HG02642 (cell line): Measurements from ENCODE around the gene LRTM2.
"Not testable (repeated sequence)": the region's sequence is repeated elsewhere in the genome, so short reads cannot be mapped to it uniquely, and the experiment has no call there.

Source experiments
- ATAC-seq: cut with Tn5 transposase; IDR thresholded peaks from one replicate; pipeline ENCODE4 v1.9.1; 2021; ENCODE audit warnings: mild to moderate bottlenecking; ENCODE audit not compliant: unreplicated experiment, poor library complexity

LRTM2 gene

GRCh38 chr12:1810201-1810930 is 10.0 kb upstream of the LRTM2 start:
- ATAC-seq: no peak

- ATAC-seq: no peak
Observed at GRCh38 chr12:1810931-1811280, 9.5 kb upstream of the LRTM2 start.

GRCh38 chr12:1811281-1811947 is 9.0 kb upstream of the LRTM2 start:
- no peak for ATAC-seq

GRCh38 chr12:1811948-1812291 is 8.4 kb upstream of the LRTM2 start:
- ATAC-seq: no peak

GRCh38 chr12:1812650-1813302 is 7.6 kb upstream of the LRTM2 start:
- ATAC-seq: no peak

- no peak for ATAC-seq
Observed at GRCh38 chr12:1814266-1814665, 6.1 kb upstream of the LRTM2 start.

GRCh38 chr12:1815108-1815507 is 5.3 kb upstream of the LRTM2 start:
- ATAC-seq: no peak

- ATAC-seq: no peak
Observed at GRCh38 chr12:1815814-1816729, 4.3 kb upstream of the LRTM2 start.

- no peak for ATAC-seq
Observed at GRCh38 chr12:1816730-1817348, 3.5 kb upstream of the LRTM2 start.

- ATAC-seq: not testable (repeated sequence)
Observed at GRCh38 chr12:1817928-1818327, 2.4 kb upstream of the LRTM2 start.

GRCh38 chr12:1819050-1819449 is 1.3 kb upstream of the LRTM2 start:
- ATAC-seq: no peak

GRCh38 chr12:1819571-1819970 is 794 bp upstream of the LRTM2 start:
- ATAC-seq: no peak

- ATAC-seq: no peak
Observed at GRCh38 chr12:1820896-1821291, 529 bp downstream of the LRTM2 start.

- no peak for ATAC-seq
Observed at GRCh38 chr12:1821805-1822204, 1.4 kb downstream of the LRTM2 start.

GRCh38 chr12:1822699-1823098 is 2.3 kb downstream of the LRTM2 start:
- ATAC-seq: no peak

GRCh38 chr12:1823237-1823636 is 2.9 kb downstream of the LRTM2 start:
- ATAC-seq: no peak

GRCh38 chr12:1825382-1826102 is 5.2 kb downstream of the LRTM2 start:
- ATAC-seq: no peak

GRCh38 chr12:1826401-1826800 is 6.0 kb downstream of the LRTM2 start:
- no peak for ATAC-seq

GRCh38 chr12:1826867-1827705 is 6.7 kb downstream of the LRTM2 start:
- ATAC-seq: no peak
